NCI-H1048 (cell line): ENCODE data around the gene SOX12.
A peak's percentile ranks its signal among the peaks of the same experiment; 100 is the strongest.

Source experiments
- DNase-seq: peaks from one replicate; lab custom pipeline; 2025; lab: John Stamatoyannopoulos, UW

SOX12 gene

DNA sequence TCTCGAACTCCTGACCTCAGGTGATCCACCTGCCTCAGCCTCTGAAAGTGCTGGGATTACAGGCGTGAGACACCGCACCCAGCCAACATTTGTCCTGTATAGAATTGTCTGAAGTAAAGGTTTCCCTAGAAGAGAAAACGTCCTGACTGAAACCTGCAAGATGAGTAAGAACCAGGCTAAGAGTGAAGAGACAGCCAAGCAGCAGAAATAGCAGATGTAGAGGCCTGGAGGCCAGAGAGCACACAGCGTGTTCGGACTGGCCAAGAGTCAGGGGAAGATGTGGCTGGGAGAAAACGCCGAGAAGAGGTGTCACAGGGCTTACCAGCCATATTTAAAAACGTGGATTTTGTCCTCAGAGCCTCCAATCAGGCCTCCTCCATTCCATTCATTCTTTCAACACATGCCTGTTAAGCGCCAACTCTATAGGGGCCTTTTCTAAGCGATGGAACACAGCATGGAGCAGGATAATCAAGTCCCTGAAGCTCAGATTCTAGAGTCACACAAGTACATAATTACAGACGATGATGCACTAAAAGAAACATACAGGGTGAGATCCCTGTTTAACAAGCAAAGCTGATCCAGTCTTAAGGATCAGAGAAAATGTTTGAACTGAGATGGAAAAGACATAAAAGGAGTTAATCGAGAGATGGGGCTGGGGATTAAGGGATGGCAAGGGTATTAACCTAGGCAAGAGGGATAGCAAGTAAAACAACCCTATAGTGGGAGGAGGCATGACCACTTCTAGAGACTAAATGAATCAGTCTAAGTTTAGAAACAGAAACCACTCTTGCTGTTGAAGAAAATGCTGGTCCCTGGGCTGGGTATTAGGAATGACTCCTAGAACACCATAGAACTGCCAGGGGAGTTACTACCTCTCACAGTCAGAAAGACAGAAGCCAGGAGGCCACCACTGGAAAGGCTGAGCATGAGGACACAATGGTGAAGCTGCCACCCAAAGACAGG, 23.2 kb upstream of the SOX12 start:
- DNase-seq, result no peak

DNA sequence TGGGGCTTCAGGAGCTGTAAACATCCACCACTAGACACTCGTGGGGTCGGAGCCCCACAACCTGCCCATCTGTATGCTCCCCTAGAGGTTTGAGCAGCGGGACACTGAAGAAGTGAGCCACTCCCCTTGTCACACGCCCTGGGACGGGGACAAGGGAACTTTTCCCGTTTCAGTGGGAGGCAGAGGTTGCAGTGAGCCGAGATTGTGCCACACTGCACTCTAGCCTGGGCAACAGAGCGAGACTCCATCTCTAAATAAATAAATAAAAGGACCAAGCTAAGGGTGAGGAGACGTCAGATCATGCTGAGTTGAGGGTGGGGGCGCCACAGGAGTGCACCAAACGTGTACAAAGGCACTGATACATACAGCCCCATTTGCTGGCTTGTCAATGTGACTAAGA, 19.6 kb upstream of the SOX12 start:
- no peak for DNase-seq

DNA sequence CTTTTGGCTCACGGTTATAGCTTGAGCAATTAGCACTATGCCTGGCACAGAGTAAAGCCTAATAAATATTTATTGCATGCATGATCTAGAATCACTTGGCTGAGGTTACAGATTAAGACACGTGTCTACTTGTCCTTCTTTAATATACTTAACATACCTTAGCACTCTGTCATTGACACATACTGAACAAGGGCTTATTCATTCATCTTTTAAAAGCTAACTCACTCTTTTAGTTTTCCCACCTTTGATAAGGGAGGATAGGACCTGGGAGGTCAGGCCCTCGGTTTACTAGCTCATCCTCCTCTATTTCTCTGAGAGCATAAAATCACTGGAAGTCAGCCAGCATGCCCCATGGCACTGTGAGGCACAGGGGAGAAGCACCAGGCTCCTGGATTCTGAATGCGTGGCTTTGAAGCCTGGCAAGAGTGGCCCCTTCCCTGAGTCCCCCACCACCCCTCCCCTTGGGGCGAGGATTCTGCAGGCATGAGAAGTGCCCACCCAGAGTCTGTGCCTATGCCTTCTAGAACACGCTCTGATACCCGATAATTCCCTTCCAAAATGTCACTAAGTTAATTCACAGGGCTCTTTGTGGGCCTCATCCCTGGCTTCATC, 16.8 kb upstream of the SOX12 start:
- DNase-seq, result no peak

DNA sequence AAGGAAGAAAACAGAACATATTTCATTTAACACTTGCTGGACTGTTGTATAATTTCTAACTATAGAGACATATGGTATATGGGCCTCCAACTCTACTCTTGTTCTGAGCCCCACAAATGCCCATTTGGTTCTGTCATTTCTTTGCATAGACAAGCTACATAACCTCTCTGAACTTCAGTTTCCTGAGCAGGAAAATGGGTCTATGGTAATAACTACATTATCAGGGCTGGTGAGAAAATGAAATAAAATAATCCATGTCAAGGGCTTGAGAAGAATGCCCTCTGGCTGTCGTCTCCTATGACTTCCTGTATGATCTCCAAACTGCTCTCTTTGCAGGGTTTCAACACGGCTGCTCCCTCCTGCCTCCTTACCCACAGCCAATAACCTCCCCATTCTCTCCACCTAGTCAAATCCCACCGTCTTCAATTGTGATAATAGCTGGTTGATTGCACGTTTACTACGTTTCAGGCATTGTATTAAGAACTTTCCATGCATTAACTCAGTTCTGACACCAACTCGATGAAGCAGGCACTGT, 16.0 kb upstream of the SOX12 start:
- no peak for DNase-seq

DNA sequence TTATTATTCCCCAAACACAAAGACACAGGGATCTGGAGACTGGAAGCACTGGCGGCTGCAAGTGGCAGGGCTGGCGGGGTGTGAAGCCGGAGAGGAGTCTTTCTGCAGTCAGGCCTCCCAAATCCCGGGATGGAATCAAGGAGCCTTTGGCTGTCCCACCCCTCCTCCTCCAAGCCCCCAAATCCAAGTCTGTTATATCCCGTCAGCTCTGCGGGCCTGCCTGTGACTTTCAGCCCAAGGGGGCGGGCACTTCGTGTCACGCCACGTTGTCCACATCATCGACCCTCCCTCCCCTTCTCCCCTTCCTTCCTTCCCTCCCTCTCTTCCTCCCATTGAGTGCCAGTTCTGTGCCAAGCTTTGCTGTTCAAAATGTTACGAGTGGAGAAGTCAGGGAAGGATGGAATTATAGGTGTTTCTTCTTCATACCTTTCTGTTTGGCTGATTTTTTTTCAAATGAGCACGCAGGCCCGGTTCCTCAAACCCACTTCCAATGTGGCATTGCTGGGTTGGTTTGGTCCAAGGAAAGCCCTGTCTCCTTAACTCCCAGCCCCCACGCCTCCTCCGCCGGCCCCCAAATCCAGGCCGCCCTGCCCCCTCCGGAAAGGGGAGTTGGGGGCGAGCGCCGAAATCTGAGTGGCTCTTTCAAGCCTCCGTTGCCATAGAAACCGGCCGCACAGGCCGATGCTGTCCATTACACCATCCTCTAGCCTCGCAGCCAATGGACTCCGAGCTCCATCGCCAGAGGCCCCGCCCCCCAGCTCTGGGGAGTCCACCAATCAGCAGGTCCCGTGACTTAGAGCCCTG, 15.3 kb upstream of the SOX12 start:
- peak; percentile 89 for DNase-seq

DNA sequence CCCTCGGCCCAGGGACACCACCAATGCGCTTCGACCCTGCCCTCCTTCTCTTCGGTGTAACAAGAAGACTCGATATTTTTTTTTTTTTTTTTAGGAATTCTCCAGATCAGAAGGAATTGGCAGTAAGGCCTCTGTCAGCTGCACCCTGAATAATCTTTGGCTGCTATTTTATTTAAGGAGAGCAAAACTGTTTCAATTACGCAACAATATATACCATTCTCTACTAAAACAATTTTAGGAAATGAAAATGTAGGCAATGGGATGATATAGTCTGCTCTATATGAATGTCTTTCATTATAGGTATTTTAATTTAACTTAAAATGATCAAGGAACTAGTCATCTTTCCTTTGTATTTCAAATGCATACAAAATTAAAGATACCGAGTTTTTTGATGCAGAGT, 14.7 kb upstream of the SOX12 start:
- no peak for DNase-seq

DNA sequence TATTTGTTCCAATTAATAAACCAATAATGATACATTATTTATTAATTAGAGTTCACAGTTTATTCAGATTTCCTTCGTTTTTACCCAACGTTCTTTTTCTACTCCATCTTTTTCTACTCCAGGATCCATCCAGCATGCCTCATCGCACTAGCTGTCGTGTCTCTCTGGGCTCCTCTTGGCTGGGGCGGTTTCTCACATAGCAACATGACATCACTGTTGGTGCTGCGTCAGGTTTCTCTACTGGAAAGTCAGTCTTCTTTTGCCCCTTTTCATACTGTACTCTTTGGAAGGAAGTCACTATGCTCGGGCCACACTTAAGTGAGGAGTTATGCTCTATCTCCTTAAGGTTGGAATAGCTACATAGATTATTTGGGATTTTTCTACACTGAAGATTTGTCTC, 13.7 kb upstream of the SOX12 start:
- DNase-seq, result no peak

DNA sequence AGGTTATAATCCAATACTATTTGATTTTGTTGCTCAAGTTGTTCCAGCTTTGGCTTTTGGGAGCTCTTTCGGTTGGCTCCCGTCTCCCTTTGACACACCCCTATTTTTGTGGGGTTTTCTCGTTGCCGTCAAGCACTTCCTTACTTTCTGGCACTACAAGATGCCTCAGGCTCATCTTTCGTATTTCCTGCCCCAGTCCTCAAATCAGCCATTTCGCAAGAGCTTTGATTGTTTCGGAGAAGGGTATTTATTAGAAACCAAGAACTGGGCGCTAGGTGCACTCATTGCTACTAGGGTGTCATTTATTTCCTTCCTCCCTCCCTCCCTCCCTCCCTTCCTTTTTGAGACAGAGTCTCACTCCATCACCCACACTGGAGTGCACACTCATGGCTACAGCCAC, 13.3 kb upstream of the SOX12 start:
- no peak for DNase-seq

DNA sequence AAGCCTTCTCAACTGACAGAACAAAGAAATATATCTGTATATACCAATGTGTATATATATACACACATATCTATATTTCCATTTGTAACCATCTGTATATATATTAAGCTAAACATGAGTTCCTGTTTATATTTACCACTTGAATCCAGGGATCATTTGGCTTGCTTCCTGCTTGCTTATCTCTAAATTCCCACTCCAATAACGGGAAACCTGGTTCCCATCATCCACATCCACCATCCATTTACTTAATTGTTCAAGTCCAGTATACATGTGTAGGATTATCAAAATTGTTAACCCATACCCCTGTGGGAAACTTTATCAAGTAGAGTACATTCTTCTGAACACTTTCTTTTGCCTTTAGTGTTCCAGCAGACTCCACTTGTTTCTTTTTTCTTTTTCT, 12.5 kb upstream of the SOX12 start:
- DNase-seq, result no peak

DNA sequence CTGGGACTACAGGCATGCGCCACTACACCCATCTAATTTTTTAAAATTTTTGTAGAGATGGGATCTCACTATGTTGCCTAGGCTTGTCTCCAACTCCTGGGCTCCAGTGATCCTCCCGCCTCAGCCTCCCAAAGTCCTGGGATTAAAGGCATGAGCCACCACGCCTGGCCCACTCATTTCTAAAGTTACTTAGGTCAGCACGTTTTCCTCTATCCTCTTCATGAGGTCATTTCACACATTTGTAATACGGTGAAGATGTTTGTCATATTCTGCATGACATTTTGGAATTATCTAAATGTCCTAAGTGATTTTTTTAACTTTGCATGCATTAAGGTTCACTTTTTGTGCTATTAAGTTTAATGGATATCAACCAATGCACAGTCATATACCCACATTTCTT, 11.9 kb upstream of the SOX12 start:
- DNase-seq, result no peak

DNA sequence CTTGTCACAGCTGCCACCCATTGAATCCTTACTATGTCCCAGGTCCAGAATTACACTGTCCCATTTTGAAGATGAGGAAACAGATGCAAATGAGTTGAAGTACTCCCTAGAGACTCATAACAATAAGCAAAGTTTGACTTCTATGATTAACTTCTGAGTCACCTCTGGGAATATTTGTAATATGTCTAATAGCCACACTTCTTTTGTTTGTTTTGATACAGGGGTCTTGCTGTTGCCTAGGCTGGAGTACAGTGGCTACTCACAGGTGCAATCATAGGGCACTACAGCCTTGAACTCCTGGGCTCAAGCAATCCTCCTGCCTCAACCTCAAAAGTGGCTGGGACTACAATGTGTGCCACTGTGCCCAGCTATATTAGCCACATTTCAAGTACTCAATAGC, 11.4 kb upstream of the SOX12 start:
- no peak for DNase-seq

DNA sequence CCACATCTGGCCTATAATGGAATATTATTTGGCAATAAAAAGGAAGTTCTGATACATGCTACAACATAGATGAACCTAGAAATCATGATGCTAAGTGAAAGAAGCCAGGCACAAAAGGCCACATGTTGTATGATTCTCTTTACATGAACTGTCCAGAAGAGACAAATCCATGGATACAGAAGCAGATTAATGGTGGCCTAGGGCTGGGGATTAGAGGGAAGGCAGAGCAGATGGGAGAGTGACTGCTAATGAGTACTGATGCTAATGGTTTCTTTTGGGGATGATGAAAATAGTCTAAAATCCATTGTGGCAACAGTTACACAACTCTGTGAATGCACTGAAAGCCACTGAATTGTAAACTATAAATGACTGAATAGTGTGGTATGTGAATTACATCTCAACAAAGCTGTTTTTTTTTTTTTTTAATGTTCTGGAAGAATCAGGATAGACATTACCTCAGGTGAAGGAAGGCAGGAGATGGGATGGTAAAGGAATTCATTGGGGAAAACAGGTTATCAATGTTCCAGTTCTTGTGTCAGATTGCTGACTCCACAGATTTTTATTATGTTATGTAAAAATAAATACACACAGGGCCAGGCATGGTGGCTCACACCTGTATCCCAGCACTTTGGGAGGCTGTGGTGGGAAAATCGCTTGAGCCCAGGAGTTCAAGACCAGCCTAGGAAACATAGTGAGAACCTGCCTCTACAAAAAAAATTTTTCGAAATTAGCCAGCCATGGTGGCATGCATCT, 8.9 kb upstream of the SOX12 start:
- no peak for DNase-seq

DNA sequence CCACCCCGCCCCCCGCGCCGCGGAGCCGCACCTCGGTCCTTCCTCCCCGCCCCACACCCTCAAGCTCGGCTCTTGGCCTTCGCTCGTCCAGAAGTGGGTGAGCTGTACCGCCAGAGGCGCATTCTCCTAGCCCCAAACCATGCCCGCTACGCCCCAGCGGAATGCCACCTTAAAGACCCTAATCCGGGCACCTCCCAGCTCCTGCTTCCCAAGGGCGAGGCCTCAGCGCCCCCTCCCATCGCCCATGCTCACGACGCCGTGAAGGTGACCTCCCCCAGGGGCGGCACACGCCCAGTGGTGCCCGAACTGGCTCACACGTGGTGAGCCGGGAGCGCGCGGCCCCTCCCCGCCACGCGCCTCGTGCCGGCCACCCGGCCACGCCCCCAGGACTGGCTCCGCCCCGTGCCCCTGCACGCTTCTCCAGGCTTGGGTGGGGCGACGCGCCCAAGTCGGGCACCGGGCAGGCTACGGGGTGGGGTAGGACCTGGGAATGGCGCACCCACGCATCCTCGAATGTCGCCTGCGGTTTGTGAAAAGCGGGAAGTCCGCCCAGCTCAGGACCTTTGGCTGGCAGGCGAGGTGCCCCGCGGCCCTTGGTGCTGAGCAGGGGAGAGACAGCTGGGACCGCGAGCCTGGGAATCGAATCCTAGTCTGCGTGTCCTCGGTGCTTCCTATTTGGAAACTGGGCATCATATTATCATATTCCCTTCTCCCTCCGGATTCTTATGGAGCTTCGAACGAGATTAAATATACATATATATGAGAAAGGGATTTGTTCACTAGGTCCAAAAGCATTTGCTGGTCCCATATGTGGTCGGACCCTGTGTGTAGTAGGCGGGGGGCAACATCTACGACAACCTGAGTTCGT, 941 bp upstream of the SOX12 start:
- peak; percentile 68 for DNase-seq

DNA sequence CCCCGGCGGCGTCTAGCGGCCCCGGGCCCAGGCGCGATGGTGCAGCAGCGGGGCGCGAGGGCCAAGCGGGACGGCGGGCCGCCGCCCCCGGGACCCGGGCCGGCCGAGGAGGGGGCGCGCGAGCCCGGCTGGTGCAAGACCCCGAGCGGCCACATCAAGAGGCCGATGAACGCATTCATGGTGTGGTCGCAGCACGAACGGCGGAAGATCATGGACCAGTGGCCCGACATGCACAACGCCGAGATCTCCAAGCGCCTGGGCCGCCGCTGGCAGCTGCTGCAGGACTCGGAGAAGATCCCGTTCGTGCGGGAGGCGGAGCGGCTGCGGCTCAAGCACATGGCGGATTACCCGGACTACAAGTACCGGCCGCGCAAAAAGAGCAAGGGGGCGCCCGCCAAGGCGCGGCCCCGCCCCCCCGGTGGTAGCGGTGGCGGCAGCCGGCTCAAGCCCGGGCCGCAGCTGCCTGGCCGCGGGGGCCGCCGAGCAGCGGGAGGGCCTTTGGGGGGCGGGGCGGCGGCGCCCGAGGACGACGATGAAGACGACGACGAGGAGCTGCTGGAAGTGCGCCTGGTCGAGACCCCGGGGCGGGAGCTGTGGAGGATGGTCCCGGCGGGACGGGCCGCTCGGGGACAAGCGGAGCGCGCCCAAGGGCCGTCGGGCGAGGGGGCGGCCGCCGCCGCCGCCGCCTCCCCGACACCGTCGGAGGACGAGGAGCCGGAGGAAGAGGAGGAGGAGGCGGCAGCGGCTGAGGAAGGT, 715 bp downstream of the SOX12 start:
- no peak for DNase-seq

DNA sequence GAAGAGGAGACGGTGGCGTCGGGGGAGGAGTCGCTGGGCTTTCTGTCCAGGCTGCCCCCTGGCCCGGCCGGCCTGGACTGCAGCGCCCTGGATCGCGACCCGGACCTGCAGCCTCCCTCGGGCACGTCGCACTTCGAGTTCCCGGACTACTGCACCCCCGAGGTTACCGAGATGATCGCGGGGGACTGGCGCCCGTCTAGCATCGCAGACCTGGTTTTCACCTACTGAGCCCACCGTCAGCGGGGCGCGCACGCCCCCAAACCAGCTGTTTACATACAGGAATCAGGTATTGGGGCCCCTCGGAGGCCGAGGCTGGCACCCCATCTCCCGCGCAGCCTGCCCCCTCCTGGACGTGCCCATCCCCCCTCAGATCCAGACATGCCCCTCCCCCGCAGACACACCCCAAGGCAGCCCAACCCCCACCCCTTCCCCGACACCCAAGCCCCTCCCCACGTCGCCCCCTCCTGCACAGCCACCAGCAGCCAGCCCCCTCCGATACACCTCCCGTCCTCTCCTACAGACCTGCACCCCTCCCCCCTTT, 1.4 kb downstream of the SOX12 start:
- no peak for DNase-seq

DNA sequence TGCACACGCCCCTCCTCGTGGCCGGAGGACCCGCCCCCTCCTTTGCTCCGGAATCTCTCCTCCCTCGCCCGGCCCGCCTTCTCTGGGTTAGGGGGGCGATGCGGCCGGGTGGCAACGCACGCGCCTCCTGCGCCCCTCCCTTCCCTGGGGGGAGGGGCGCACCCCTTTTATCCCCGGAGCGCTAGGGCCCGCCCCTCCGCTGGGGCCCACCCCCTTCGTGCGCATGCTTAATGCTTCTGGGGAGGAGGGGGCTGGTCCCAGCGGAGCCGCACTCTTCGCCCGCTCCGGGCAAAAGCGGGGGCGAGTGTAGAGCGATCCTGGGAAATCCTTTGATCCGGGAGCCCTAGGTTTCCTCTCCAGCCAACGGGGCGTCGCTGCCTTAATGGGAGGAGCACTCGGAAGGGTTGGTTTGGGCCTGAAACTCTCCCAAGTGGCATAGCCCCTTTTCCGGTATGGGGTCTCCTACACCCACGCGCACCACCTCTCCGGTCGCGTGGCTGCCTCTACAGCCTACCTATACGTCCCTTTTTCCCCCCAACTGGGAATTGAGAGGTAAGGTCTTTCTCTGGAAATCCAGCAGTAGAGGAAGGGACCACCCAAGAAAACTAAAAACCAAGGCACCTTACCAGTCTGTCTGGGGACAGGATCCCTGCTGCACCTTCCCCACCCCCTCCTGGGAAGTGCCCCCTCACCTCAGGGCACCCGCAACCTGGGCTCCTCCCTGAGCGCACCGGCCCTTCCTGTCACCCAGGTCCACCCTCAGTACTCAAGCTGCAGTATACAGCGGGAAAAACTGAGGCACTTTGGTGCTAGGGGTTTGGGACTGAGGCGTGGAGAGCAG, 2.1 kb downstream of the SOX12 start:
- peak; percentile 70 for DNase-seq

DNA sequence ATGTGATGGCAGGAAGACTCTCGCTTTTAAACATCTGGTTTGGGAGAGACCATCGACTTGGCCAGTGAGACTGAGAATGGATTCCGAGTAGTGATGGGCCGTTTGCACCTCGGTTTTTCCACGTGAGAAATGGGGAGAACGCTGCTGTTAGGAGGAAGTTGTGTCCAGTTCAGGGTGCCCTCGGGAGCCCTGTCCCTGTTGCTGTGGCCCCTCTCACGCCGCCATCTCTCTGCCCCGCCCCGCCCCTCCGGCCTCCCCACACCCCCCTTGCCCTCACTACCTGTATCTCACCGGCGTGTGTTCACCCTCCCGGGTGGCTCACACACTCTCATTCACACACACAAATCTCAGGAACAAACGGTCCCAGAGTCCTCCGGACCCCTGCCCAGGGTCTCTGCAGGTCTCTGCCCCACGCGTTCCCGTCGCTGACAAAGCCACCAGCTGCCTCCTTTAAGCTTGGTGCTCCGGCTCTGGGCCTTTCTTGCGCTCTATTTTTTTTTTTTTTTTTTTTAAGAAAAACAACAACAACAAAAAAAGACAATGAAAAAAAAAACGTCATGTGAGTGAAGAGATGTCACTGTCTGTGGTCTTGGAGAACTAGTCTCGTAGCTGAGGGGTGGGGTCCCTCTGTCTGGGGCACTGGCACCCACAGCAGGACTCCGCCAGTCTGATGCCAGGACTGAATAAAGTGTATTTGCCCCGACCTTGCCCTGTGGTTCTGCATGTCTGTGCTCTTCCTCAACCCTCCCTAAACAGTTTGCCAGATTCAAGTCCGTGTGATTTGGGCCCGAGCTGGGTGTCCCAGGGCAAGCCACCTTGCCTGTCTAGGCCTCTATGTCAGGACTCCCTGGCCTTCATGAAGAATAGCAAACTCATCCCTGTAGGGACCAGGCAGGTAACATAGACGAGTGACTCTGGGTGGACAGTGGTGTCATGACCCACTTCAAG, 2.9 kb downstream of the SOX12 start:
- DNase-seq, result no peak
